ENCODE results near the gene CES2.

DNA sequence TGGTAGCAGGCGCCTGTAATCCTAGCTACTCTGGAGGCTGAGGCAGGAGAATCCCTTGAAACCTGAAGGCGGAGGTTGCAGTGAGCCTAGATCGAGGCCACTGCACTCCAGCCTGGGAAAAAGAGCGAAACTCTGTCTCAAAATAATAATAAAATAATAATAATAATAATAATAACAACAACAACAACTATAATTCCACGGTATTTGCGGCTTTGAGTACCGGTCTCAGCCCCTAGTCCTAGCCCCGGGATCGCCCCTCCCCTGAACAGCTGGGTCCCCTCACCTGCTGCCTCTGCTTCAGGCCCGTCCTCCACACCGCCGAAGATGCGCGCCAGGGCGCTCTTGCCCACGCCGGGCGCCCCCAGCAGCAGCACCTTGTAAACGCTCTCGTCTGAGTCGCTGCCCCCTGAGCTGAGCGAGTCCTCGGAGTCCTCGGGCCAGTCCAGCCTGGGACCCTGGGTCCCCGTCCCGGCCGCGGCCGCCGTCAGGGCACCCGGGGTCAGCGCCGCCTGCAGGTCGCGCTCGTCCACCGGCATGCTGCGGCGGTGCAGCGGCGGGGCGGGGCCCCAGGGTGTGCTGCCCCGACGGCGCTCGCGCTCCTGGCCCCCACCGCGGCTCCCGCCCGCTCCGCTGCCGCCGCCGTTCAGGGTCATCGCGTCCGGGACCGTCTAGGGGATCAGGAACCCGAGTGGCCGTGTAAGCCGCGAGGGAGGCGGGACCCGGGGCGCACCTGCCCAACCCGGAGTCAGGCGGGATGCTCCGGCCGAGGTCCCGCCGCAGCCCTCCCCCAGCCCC is 10.6 kb upstream of the CES2 start:
- TF ChIP-seq, protein P1, sequence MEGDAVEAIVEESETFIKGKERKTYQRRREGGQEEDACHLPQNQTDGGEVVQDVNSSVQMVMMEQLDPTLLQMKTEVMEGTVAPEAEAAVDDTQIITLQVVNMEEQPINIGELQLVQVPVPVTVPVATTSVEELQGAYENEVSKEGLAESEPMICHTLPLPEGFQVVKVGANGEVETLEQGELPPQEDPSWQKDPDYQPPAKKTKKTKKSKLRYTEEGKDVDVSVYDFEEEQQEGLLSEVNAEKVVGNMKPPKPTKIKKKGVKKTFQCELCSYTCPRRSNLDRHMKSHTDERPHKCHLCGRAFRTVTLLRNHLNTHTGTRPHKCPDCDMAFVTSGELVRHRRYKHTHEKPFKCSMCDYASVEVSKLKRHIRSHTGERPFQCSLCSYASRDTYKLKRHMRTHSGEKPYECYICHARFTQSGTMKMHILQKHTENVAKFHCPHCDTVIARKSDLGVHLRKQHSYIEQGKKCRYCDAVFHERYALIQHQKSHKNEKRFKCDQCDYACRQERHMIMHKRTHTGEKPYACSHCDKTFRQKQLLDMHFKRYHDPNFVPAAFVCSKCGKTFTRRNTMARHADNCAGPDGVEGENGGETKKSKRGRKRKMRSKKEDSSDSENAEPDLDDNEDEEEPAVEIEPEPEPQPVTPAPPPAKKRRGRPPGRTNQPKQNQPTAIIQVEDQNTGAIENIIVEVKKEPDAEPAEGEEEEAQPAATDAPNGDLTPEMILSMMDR (IDR thresholded peaks at IDR 0.05), result peak in 4 of 6 experiments; percentile 39 to 77 (median 68)
- TF ChIP-seq POLR2A (IDR thresholded peaks at IDR 0.05), result no peak

All from Peyer's patch (tissue), 4 donors.